Stimulated activated CD8-positive, alpha-beta memory T cell treated with anti-CD3 and anti-CD28 coated beads, Interleukin-4, amount 100 ng/mL, for 1 hour (primary cell): Measurements from ENCODE around the gene NONO.
"Not testable (repeated sequence)": the region's sequence is repeated elsewhere in the genome, so short reads cannot be mapped to it uniquely, and the experiment has no call there.

Source experiments
- DNase-seq, 2 donors: peaks; one replicate each; pipeline ENCODE4 v3.0.0-alpha.2; 2020; ENCODE audit warnings: low read depth in 2 of 2, low spot score in 1 of 2

The NONO gene

GRCh38 chrX:71285929-71286328 lies 2.5 kb downstream of the NONO start:
- no peak for DNase-seq

- no peak for DNase-seq
These were observed 7.9 kb downstream of the NONO start for GRCh38 chrX:71291381-71291780.

- DNase-seq: no peak
These were observed 9.4 kb downstream of the NONO start for GRCh38 chrX:71292669-71293365.

GRCh38 chrX:71296806-71297205 lies 13.4 kb downstream of the NONO start:
- no peak for DNase-seq

GRCh38 chrX:71298119-71298518 lies 14.7 kb downstream of the NONO start:
- DNase-seq: no peak

GRCh38 chrX:71300064-71300463 lies 16.6 kb downstream of the NONO start:
- not testable (repeated sequence) for DNase-seq

GRCh38 chrX:71300495-71300894 lies 17.1 kb downstream of the NONO start:
- not testable (repeated sequence) for DNase-seq

GRCh38 chrX:71301195-71301924 lies 17.9 kb downstream of the NONO start, which contains the start of gene ITGB1BP2:
ITGB1BP2 (plus strand) TSS chrX:71301750; CDS start chrX:71301807, 57 bp downstream.
- DNase-seq: no peak

- DNase-seq: no peak
These were observed 19.2 kb downstream of the NONO start for GRCh38 chrX:71302461-71303213.

GRCh38 chrX:71304561-71304960 lies 21.1 kb downstream of the NONO start:
- no peak for DNase-seq

- DNase-seq: no peak
These were observed 32.5 kb downstream of the NONO start for GRCh38 chrX:71315917-71316316.

GRCh38 chrX:71316959-71317358 lies 33.5 kb downstream of the NONO start:
- DNase-seq: not testable (repeated sequence)

GRCh38 chrX:71320126-71320525 lies 36.7 kb downstream of the NONO start:
- DNase-seq: no peak

- no peak for DNase-seq
These were observed 38.3 kb downstream of the NONO start for GRCh38 chrX:71321731-71322130.

GRCh38 chrX:71324452-71324851 lies 41.0 kb downstream of the NONO start:
- not testable (repeated sequence) for DNase-seq

- DNase-seq: no peak
These were observed 43.0 kb downstream of the NONO start for GRCh38 chrX:71326394-71326793.

- not testable (repeated sequence) for DNase-seq
These were observed 65.8 kb downstream of the NONO start for GRCh38 chrX:71349151-71349665.

GRCh38 chrX:71349867-71350266 lies 66.4 kb downstream of the NONO start:
- DNase-seq: not testable (repeated sequence)
